ENCODE data around the gene BID.

- TF ChIP-seq TAF1 (IDR thresholded peaks at IDR 0.05; ENCODE audit: low read depth) (no peak), CTCF (IDR thresholded peaks at IDR 0.05; ENCODE audit: poor library complexity, severe bottlenecking) (no peak), POLR2AphosphoS5 (IDR thresholded peaks at IDR 0.05) (no peak)
Measured at GRCh38 chr22:17748555-17749353, 25.5 kb downstream of the BID start.

Data from neural cell (in vitro differentiated cells).